ENCODE data around the gene UGT1A1.

DNA sequence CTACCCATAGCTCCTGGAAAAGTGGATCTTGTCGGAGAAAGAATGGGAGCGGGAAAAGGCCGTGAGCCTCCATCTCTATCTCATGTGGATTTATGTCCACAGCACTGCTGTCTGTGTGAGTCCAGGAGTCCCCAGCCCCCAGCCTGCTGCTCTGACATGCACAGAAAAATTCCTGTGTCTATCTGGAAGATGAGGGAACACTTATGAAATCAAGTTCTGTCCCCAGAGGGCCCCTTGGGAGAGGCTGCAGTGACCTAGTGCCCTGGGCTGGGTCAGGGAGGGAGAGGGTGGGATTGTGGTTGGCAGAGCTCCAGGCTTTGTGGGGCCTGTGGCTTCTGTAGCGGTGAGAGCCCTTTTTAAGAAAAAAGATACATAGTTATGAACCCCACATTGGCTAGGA, 56.7 kb downstream of the UGT1A1 start:
- TF ChIP-seq, protein P1, sequence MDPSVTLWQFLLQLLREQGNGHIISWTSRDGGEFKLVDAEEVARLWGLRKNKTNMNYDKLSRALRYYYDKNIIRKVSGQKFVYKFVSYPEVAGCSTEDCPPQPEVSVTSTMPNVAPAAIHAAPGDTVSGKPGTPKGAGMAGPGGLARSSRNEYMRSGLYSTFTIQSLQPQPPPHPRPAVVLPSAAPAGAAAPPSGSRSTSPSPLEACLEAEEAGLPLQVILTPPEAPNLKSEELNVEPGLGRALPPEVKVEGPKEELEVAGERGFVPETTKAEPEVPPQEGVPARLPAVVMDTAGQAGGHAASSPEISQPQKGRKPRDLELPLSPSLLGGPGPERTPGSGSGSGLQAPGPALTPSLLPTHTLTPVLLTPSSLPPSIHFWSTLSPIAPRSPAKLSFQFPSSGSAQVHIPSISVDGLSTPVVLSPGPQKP (IDR thresholded peaks at IDR 0.05; ENCODE audit: low read depth, low read length): no peak
- TF ChIP-seq, protein P2, sequence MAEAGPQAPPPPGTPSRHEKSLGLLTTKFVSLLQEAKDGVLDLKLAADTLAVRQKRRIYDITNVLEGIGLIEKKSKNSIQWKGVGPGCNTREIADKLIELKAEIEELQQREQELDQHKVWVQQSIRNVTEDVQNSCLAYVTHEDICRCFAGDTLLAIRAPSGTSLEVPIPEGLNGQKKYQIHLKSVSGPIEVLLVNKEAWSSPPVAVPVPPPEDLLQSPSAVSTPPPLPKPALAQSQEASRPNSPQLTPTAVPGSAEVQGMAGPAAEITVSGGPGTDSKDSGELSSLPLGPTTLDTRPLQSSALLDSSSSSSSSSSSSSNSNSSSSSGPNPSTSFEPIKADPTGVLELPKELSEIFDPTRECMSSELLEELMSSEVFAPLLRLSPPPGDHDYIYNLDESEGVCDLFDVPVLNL (IDR thresholded peaks at IDR 0.05; ENCODE audit: low read depth, low read length): no peak
- no peak for TF ChIP-seq POLR2AphosphoS5 (IDR thresholded peaks at IDR 0.05; ENCODE audit: low read length)
- TF ChIP-seq, protein P3, sequence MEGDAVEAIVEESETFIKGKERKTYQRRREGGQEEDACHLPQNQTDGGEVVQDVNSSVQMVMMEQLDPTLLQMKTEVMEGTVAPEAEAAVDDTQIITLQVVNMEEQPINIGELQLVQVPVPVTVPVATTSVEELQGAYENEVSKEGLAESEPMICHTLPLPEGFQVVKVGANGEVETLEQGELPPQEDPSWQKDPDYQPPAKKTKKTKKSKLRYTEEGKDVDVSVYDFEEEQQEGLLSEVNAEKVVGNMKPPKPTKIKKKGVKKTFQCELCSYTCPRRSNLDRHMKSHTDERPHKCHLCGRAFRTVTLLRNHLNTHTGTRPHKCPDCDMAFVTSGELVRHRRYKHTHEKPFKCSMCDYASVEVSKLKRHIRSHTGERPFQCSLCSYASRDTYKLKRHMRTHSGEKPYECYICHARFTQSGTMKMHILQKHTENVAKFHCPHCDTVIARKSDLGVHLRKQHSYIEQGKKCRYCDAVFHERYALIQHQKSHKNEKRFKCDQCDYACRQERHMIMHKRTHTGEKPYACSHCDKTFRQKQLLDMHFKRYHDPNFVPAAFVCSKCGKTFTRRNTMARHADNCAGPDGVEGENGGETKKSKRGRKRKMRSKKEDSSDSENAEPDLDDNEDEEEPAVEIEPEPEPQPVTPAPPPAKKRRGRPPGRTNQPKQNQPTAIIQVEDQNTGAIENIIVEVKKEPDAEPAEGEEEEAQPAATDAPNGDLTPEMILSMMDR (IDR thresholded peaks at IDR 0.05 in 2 of 3, conservative IDR thresholded peaks at IDR 0.05 in 1 of 3; ENCODE audit: control insufficient read depth in 2 of 3, extremely low read depth in 1 of 3, insufficient read depth in 1 of 3, low read depth in 3 of 3, low read length in 3 of 3): no peak
- no peak for TF ChIP-seq TCF12 (IDR thresholded peaks at IDR 0.05; ENCODE audit: low read depth, low read length)

Measured in GM12878 (cell line).